Measurements from ENCODE around the gene LIMA1. TPM values are rescaled to one million over a fixed set of nuclear protein-coding genes. Genes with fewer than 3 reads are reported as not detected.
A peak's percentile ranks its signal among the peaks of the same experiment; 100 is the strongest.
"Not testable (repeated sequence)": the region's sequence is repeated elsewhere in the genome, so short reads cannot be mapped to it uniquely, and the experiment has no call there.

Gene LIMA1
- polyA plus RNA-seq (2013), result 30.9 TPM

DNA sequence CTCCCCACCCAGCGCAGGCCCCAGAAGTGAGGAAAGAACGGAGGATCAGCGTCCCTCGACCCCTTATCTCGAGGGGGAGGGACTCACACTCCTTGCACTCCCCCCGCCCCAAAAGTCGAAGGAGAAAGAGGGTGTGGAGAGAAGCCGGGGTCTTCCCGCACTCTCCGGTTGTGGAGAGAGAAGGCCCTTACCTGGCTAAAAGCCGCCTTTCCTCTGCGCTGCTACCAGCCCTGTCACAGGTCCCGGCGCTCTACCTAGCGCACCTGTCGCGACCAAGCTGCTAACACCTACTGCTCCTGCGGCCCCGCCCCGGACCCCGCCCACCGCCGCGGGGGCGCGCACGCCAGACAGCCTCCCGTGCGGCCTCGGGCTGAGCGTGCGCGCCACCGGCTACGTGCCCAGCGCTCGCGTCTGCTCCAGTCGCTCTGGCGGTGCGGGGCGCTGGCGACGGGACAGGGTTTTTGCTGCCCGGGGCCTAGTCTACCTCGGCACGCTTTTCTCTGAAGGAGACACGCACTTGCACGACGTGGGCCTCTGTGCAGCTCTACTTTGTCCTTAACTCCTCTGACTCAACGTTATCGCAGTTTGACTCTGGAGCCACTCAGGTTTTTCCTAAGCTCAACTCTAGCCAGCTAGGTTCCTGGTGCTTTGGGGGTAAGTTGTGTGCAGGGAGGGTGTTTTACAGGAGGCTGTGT lies at the start of gene LIMA1:
LIMA1 (minus strand) TSS at position 292 of the 695 bp plus-strand sequence. CDS start 34,769 bp downstream, outside the sequence.
- peak within 1 kb of the TSS; percentile 67 to 81 for H3K27ac ChIP-seq (ENCODE audit: insufficient read depth in 1 of 2, low read depth in 1 of 2, low read length in 2 of 2, poor library complexity in 1 of 2, severe bottlenecking in 2 of 2)
- H3K9me3 ChIP-seq (ENCODE audit: control extremely low read depth in 1 of 5, control insufficient read depth in 4 of 5, insufficient read depth in 2 of 5, low read depth in 1 of 5, low read length in 4 of 5), result no peaks in the 10 kb centered on the region
- peak; percentile 86 to 95 (median 91) for DNase-seq
- peaks cover 3 to 19% (median 14%) of the 10 kb centered on the region in 4 experiments for H3K4me1 ChIP-seq (ENCODE audit: control extremely low read depth in 1 of 4, control insufficient read depth in 4 of 4, insufficient read depth in 4 of 4, low read length in 3 of 4)
- H3K36me3 ChIP-seq (ENCODE audit: control insufficient read depth in 4 of 4, insufficient read depth in 4 of 4, low read length in 3 of 4), result no peaks in the 10 kb centered on the region
- ChIA-PET POLR2A (interaction anchor here (0.7 kb wide), 1 partner anchor 346 kb away, joined by 3 read pairs; no protein-coding TSS in a partner anchor), CTCF (interaction anchor here (0.7 to 2.7 kb wide), 8 partner anchors 10 to 338 kb away, joined by 3 to 11 read pairs (median 4); no protein-coding TSS in a partner anchor)
- WGBS (ENCODE audit: insufficient coverage), result 0% methylated on average over 34 of the region's 52 CpGs
- peak within 1 kb of the TSS; percentile 84 to 99 (median 94) for H3K4me3 ChIP-seq (ENCODE audit: control insufficient read depth in 1 of 7, extremely low read depth in 1 of 7, insufficient read depth in 4 of 7, low read depth in 2 of 7, low read length in 6 of 7)
- H3K27me3 ChIP-seq (replicated peaks in 2 of 5; ENCODE audit: control insufficient read depth in 4 of 5, insufficient read depth in 5 of 5, low read length in 4 of 5), result no peaks in the 10 kb centered on the region

GRCh38 chr12:50331745-50332144 lies 48.4 kb upstream of the LIMA1 start:
- Histone ChIP-seq H3K36me3 (ENCODE audit: control insufficient read depth in 4 of 4, insufficient read depth in 4 of 4, low read length in 3 of 4) (no peaks in the 10 kb centered on the region), H3K27me3 (replicated peaks in 2 of 5; ENCODE audit: control insufficient read depth in 4 of 5, insufficient read depth in 5 of 5, low read length in 4 of 5) (no peaks in the 10 kb centered on the region), H3K4me1 (ENCODE audit: control extremely low read depth in 1 of 4, control insufficient read depth in 4 of 4, insufficient read depth in 4 of 4, low read length in 3 of 4) (no peaks in the 10 kb centered on the region), H3K27ac (ENCODE audit: insufficient read depth in 1 of 2, low read depth in 1 of 2, low read length in 2 of 2, poor library complexity in 1 of 2, severe bottlenecking in 2 of 2) (no peak overlapping the region), H3K9me3 (ENCODE audit: control extremely low read depth in 1 of 5, control insufficient read depth in 4 of 5, insufficient read depth in 2 of 5, low read depth in 1 of 5, low read length in 4 of 5) (no peaks in the 10 kb centered on the region), H3K4me3 (ENCODE audit: control insufficient read depth in 1 of 7, extremely low read depth in 1 of 7, insufficient read depth in 4 of 7, low read depth in 2 of 7, low read length in 6 of 7) (no peak overlapping the region)
- DNase-seq, result no peak
- ChIA-PET CTCF (interaction anchor here (1.1 to 1.7 kb wide), 3 partner anchors 8 to 220 kb away, joined by 3 to 5 read pairs (median 3); partner anchors contain the start of gene COX14), POLR2A (no interaction called here)
- no CpG with 5 or more reads among the region's 1 CpG for WGBS (ENCODE audit: insufficient coverage)

DNA sequence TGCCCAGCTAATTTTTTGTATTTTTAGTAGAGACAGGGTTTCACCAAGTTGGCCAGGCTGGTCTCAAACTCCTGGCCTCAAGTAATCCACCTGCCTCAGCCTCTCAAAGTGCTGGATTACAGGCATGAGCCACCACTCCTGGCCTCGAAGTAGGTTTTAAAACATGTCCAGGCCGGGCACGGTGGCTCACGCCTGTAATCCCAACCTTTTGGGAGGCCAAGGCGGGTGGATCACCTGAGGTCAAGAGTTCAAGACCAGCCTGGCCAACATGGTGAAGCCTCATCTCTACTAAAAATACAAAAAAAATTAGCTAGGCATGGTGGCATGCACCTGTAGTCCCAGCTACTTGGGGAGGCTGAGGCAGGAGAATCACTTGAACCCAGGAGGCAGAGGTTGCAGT lies 45.3 kb upstream of the LIMA1 start:
- not testable (repeated sequence) for H3K27ac ChIP-seq (ENCODE audit: insufficient read depth in 1 of 2, low read depth in 1 of 2, low read length in 2 of 2, poor library complexity in 1 of 2, severe bottlenecking in 2 of 2)
- CTCF ChIA-PET, result interaction anchor here (1.3 kb wide), 1 partner anchor 10 kb away, joined by 5 read pairs; no protein-coding TSS in a partner anchor

GRCh38 chr12:50326590-50327284 lies 43.4 kb upstream of the LIMA1 start:
- ChIA-PET CTCF (no interaction called here), POLR2A (no interaction called here)
- Histone ChIP-seq H3K36me3 (ENCODE audit: control insufficient read depth in 4 of 4, insufficient read depth in 4 of 4, low read length in 3 of 4) (no peaks in the 10 kb centered on the region), H3K27me3 (replicated peaks in 2 of 5; ENCODE audit: control insufficient read depth in 4 of 5, insufficient read depth in 5 of 5, low read length in 4 of 5) (no peaks in the 10 kb centered on the region), H3K4me1 (ENCODE audit: control extremely low read depth in 1 of 4, control insufficient read depth in 4 of 4, insufficient read depth in 4 of 4, low read length in 3 of 4) (no peaks in the 10 kb centered on the region), H3K4me3 (ENCODE audit: control insufficient read depth in 1 of 7, extremely low read depth in 1 of 7, insufficient read depth in 4 of 7, low read depth in 2 of 7, low read length in 6 of 7) (no peak overlapping the region), H3K27ac (ENCODE audit: insufficient read depth in 1 of 2, low read depth in 1 of 2, low read length in 2 of 2, poor library complexity in 1 of 2, severe bottlenecking in 2 of 2) (no peak overlapping the region), H3K9me3 (ENCODE audit: control extremely low read depth in 1 of 5, control insufficient read depth in 4 of 5, insufficient read depth in 2 of 5, low read depth in 1 of 5, low read length in 4 of 5) (no peaks in the 10 kb centered on the region)
- no peak for DNase-seq
- WGBS (ENCODE audit: insufficient coverage), result 97% methylated on average over 3 of the region's 4 CpGs

More for the DNA sequence above, 45.3 kb upstream of the LIMA1 start:
- DNase-seq; H3K36me3 ChIP-seq (ENCODE audit: control insufficient read depth in 4 of 4, insufficient read depth in 4 of 4, low read length in 3 of 4); H3K4me1 ChIP-seq (ENCODE audit: control extremely low read depth in 1 of 4, control insufficient read depth in 4 of 4, insufficient read depth in 4 of 4, low read length in 3 of 4); H3K9me3 ChIP-seq (ENCODE audit: control extremely low read depth in 1 of 5, control insufficient read depth in 4 of 5, insufficient read depth in 2 of 5, low read depth in 1 of 5, low read length in 4 of 5); H3K4me3 ChIP-seq (ENCODE audit: control insufficient read depth in 1 of 7, extremely low read depth in 1 of 7, insufficient read depth in 4 of 7, low read depth in 2 of 7, low read length in 6 of 7); H3K27me3 ChIP-seq (replicated peaks in 2 of 5; ENCODE audit: control insufficient read depth in 4 of 5, insufficient read depth in 5 of 5, low read length in 4 of 5); POLR2A ChIA-PET: not testable (repeated sequence)
- 100% methylated on average over 3 of the region's 5 CpGs for WGBS (ENCODE audit: insufficient coverage)

- Histone ChIP-seq H3K36me3 (ENCODE audit: control insufficient read depth in 4 of 4, insufficient read depth in 4 of 4, low read length in 3 of 4) (no peaks in the 10 kb centered on the region), H3K27me3 (replicated peaks in 2 of 5; ENCODE audit: control insufficient read depth in 4 of 5, insufficient read depth in 5 of 5, low read length in 4 of 5) (no peaks in the 10 kb centered on the region), H3K4me1 (ENCODE audit: control extremely low read depth in 1 of 4, control insufficient read depth in 4 of 4, insufficient read depth in 4 of 4, low read length in 3 of 4) (no peaks in the 10 kb centered on the region), H3K4me3 (ENCODE audit: control insufficient read depth in 1 of 7, extremely low read depth in 1 of 7, insufficient read depth in 4 of 7, low read depth in 2 of 7, low read length in 6 of 7) (no peak overlapping the region), H3K9me3 (ENCODE audit: control extremely low read depth in 1 of 5, control insufficient read depth in 4 of 5, insufficient read depth in 2 of 5, low read depth in 1 of 5, low read length in 4 of 5) (no peaks in the 10 kb centered on the region), H3K27ac (ENCODE audit: insufficient read depth in 1 of 2, low read depth in 1 of 2, low read length in 2 of 2, poor library complexity in 1 of 2, severe bottlenecking in 2 of 2) (no peak overlapping the region)
- DNase-seq, result no peak
- POLR2A ChIA-PET, result no interaction called here
- CTCF ChIA-PET, result no interaction called here
- 100% methylated on average over 2 of the region's 5 CpGs for WGBS (ENCODE audit: insufficient coverage)
Observed at GRCh38 chr12:50325890-50326391, 42.6 kb upstream of the LIMA1 start.

DNA sequence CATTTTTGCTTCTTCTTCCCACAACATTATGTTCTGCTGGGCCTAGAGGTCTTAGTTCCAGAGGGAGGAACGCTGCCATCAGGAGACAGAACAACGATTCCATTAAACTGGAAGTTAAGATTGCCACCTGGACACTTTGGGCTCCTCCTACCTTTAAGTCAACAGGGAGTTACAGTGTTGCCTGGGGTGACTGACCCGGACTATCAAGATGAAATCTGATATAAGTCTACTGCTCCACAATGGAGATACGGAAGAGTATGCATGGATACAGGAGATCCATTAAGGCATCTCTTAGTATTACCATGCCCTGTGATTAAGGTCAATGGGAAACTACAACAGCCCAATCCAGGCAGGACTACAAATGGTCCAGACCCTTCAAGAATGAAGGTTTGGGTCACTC lies 41.5 kb upstream of the LIMA1 start:
- POLR2A ChIA-PET; H3K4me3 ChIP-seq (ENCODE audit: control insufficient read depth in 1 of 7, extremely low read depth in 1 of 7, insufficient read depth in 4 of 7, low read depth in 2 of 7, low read length in 6 of 7); H3K27ac ChIP-seq (ENCODE audit: insufficient read depth in 1 of 2, low read depth in 1 of 2, low read length in 2 of 2, poor library complexity in 1 of 2, severe bottlenecking in 2 of 2); H3K9me3 ChIP-seq (ENCODE audit: control extremely low read depth in 1 of 5, control insufficient read depth in 4 of 5, insufficient read depth in 2 of 5, low read depth in 1 of 5, low read length in 4 of 5); H3K4me1 ChIP-seq (ENCODE audit: control extremely low read depth in 1 of 4, control insufficient read depth in 4 of 4, insufficient read depth in 4 of 4, low read length in 3 of 4); H3K27me3 ChIP-seq (replicated peaks in 2 of 5; ENCODE audit: control insufficient read depth in 4 of 5, insufficient read depth in 5 of 5, low read length in 4 of 5); H3K36me3 ChIP-seq (ENCODE audit: control insufficient read depth in 4 of 4, insufficient read depth in 4 of 4, low read length in 3 of 4); DNase-seq; CTCF ChIA-PET: not testable (repeated sequence)
- WGBS (ENCODE audit: insufficient coverage), result 100% methylated on average over 4 of the region's 4 CpGs

DNA sequence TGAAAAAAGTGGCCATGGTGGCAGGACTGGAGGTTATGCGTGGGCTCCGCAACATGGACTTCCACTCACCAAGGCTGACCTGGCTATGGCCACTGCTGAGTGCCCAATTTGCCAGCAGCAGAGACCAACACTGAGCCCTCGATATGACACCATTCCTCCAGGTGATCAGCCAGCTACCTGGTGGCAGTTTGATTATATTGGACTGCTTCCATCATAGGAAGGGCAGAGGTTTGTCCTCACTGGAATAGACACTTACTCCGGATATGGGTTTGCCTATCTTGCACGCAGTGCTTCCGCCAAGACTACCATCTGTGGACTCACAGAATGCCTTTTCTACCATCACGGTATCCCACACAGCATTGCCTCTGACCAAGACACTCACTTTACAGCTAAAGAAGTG lies 40.8 kb upstream of the LIMA1 start:
- H3K27me3 ChIP-seq (replicated peaks in 2 of 5; ENCODE audit: control insufficient read depth in 4 of 5, insufficient read depth in 5 of 5, low read length in 4 of 5); H3K36me3 ChIP-seq (ENCODE audit: control insufficient read depth in 4 of 4, insufficient read depth in 4 of 4, low read length in 3 of 4); H3K4me1 ChIP-seq (ENCODE audit: control extremely low read depth in 1 of 4, control insufficient read depth in 4 of 4, insufficient read depth in 4 of 4, low read length in 3 of 4); H3K9me3 ChIP-seq (ENCODE audit: control extremely low read depth in 1 of 5, control insufficient read depth in 4 of 5, insufficient read depth in 2 of 5, low read depth in 1 of 5, low read length in 4 of 5); H3K27ac ChIP-seq (ENCODE audit: insufficient read depth in 1 of 2, low read depth in 1 of 2, low read length in 2 of 2, poor library complexity in 1 of 2, severe bottlenecking in 2 of 2); POLR2A ChIA-PET; H3K4me3 ChIP-seq (ENCODE audit: control insufficient read depth in 1 of 7, extremely low read depth in 1 of 7, insufficient read depth in 4 of 7, low read depth in 2 of 7, low read length in 6 of 7); DNase-seq: not testable (repeated sequence)
- CTCF ChIA-PET, result interaction anchor here (1.3 kb wide), 1 partner anchor 8 kb away, joined by 3 read pairs; no protein-coding TSS in a partner anchor
- 94% methylated on average over 7 of the region's 7 CpGs for WGBS (ENCODE audit: insufficient coverage)
